Stimulated activated CD4-positive, alpha-beta T cell treated with anti-CD3 and anti-CD28 coated beads, Interleukin-12 subunit alpha, Interleukin-12 subunit beta, amount 100 ng/mL, for 48 hours (primary cell): ENCODE data around the gene UBASH3B.
"Not testable (repeated sequence)": the region's sequence is repeated elsewhere in the genome, so short reads cannot be mapped to it uniquely, and the experiment has no call there.

Experiments
- DNase-seq, 3 donors: peaks; one replicate each; pipeline ENCODE4 v3.0.0-alpha.2; 2020; ENCODE audit warnings: low read depth in 2 of 3, low spot score in 1 of 3

The UBASH3B gene

DNA sequence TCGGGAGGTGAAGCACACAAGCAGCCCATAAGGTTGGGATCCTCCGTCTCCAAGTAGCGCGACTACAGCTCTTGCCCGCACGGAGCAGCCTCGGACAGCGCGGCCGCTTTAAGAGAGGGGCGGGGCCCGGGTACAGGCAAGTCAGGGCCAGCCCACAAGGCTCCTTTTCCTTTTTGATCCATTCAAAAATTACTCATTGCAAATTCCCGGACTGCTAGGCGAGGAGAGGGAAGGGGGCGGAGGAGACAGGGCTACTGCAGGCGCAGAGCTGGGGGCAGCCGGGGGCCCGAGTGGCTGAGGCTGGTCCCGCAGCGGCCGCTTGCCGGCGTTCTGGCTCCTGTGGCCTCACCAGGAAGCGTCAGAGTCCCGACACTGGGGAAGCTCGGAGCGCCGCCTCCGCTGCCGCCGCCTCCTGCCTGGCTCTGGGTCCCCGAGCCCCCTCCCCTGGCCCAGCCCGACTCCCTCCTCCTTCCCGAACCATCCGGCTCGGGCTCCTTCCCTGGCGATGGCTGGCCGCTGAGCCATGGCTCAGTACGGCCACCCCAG lies at the start of gene UBASH3B:
Gene UBASH3B (plus strand): TSS at position 196 of the 546 bp plus-strand sequence. CDS start 328 bp downstream, at position 524.
- DNase-seq, result peak; percentile 39 to 63 (median 46)

GRCh38 chr11:122607162-122607561 lies 48.4 kb upstream of the UBASH3B start:
- not testable (repeated sequence) for DNase-seq

DNA sequence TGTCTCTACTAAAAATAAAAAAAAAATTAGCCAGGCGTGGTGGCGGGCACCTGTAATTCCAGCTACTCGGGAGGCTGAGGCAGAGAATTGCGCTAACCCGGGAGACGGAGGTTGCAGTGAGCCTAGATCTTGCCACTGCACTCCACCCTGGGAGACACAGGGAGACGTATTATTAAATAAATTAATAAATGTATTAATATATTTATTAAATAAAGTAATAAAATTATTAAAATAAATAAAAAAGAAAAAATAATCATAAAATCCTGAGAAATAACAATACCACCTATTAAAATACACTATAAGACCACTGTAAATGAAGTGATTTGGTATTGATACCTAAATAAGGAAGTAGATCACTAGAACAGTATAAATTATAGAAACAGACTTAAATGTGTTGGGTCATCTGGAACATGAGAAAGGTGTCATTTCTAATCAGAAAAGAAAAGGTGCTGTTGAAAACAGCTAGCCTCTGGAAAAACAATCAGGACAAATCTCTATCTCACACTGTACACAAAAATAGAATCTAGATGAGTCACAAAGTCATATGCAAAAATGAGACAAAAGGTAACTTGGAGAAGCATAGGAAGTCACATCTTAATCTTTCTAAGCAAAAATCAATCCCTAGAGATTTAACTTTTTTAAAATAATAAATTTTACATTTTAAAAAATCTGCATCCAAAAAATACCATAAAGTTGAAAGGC lies 43.2 kb upstream of the UBASH3B start:
- DNase-seq, result no peak

DNA sequence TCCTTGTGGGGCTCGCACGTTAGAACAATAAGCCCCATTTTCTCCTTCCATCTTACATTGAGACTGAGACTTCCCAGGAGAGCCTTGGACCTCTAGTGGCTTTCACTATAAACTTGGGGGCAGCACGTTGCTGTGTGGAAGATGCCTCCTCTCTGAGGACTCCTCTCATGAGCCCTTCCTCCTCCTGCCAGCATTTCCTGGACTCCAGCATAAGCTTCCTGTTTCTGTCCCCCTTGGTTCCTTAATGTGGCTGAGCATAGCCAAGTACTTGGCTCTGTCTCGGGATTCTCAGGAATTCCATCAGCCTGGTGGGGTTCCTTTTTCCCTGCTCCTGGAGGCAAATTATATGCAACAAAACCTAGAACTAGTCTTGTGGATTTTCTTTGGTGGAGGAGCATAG lies 38.8 kb upstream of the UBASH3B start:
- DNase-seq, result no peak

- no peak for DNase-seq
These were observed 38.2 kb upstream of the UBASH3B start for GRCh38 chr11:122617297-122617696.

DNA sequence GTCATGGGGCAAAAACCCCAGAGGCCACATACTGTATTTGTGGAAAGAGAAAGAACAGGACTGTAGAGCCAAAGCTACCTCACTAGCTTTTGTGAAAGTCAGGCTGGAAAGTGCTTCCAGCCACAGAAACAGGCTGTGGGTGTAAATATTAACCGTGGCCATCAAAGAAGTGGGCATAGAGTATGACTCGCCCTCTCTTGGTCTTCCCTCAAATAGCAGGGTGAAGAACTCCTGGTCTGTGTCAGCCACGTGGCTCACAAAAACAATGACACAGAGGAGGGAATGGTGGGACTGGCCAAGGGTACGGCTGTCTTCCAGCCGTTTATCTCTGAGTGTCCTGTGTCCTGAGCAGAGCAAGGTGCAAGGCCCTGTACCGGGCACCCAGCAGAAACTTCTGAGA lies 37.6 kb upstream of the UBASH3B start:
- DNase-seq, result no peak

- DNase-seq, result no peak
These were observed 36.6 kb upstream of the UBASH3B start for GRCh38 chr11:122618927-122619326.

- no peak for DNase-seq
These were observed 35.8 kb upstream of the UBASH3B start for GRCh38 chr11:122619757-122620156.

DNA sequence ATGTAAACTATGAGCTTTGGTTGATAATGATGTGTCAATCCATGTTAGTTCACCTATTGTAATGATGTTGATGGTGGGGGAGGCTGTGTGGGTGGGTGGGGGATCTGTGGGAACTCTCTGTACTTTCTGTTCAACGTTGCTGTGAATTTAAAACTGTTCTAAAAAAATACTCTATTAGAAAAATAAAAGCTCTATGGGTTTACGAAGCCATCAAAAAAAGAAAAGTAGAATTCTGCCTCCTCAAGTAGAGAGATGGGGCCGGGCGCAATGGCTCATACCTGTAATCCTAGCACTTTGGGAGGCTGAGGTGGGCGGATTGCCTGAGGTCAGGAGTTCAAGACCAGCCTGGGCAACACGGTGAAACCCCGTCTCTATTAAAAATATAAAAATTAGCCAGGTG lies 30.0 kb upstream of the UBASH3B start:
- not testable (repeated sequence) for DNase-seq

- DNase-seq, result no peak
These were observed 29.4 kb upstream of the UBASH3B start for GRCh38 chr11:122625976-122626665.

DNA sequence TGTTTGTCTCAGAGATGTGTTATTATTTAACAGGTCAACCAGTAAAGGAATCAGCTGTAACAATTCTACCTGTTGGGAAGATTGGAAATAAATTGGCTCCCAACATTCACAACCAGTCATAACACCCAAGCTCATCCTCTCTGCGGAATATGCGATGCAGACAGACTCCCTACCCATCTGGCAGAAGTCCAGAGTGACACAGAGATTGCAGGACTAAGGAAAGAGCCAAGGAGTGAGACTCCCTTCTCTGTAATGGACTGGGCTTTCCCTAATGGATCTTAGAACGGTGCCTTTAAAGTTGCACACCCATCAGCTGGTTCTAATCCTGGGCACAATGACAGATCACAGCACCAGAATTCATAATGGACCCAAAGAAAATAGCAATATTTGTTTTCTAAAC lies 27.8 kb upstream of the UBASH3B start:
- DNase-seq, result no peak

GRCh38 chr11:122628810-122629555 lies 26.5 kb upstream of the UBASH3B start:
- peak; percentile 46 to 72 (median 49) for DNase-seq

DNA sequence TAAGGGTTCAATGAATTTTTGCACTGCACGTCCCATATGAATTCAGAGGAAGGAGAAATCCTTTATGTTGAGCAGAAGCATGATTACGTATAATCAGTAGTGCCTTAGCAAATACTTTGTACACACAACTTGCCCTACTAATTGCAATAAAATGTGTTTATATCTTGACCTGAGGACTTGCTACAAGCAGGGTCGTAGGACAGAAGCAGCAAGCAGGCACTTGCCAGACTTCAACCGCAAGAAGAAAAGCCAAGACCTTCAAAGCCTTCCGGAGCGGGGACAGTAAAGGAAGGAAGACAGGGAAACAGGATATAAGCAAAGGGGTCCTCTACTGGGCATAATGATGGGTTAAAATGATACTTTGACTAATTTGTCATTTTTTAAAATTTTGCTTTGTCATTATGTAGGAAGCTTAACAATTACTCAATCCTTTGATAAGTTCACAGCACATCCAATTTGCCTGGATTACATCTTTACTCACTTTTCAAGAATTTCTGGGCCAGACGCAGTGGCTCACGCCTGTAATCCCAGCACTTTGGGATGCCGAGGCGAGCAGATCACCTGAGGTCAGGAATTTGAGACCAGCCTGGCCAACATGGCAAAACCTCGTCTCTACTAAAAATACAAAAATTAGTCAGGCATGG lies 23.2 kb upstream of the UBASH3B start:
- DNase-seq, result no peak

GRCh38 chr11:122633219-122633829 lies 22.2 kb upstream of the UBASH3B start:
- no peak for DNase-seq

DNA sequence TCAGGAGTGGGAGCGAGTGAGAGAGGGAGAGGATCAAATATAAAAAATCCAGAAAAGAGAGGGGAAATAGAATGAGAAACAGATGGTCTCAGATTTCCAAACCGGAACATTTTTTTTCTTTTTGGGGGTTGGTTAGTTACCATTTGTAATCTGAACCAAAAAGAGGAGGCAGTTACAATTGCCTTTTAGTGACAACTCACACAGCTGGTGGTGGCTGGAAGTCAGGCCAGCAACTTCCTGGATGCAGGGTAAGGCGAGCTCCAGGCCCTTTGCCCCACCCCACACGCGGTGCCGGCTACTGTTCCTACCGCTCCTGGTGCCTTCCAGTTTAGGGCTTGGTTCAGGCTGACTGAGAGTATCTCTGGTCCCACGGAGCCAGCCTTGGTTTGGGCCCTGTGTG lies 21.0 kb upstream of the UBASH3B start:
- no peak for DNase-seq

- no peak for DNase-seq
These were observed 18.0 kb upstream of the UBASH3B start for GRCh38 chr11:122637541-122637940.

DNA sequence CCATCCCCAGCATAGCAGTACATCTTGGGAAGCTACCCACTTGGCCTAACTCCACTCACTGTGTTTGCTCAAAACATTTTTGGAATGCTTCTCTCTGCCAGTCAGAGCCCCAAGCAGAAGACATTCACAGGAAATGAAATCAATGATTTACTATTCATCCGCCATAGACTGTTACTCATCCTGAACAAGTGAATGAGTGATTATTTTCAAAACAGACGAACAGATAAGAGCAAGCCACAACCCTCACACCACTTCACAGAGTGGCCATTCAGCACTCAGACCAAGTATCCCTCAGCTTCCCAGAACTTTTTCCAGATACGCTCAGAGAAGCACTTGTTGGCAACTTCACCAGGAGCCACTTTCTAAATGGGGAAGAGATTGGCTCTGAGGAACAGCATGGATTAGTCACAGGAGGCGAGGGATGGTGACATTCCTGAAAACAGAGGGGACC lies 13.0 kb upstream of the UBASH3B start:
- no peak for DNase-seq

DNA sequence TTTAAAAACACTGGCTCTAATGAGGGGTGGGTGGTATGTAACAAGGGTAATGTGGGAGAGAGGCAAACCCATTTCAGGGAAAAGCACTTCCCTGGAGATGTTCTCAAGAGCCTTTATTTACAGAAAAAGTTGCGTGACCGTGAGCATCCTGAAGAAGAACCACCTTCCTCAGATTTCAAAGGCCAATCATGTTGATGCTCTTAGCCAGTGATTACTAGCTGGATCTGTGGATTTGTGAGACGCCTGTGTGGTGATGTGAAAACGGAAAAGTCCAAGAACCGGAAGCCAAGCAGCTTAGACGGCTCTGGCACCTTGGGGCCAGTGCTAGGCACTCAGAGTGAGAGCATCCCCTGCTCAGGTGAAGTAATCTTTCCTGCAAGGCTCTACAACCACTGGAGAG lies 12.6 kb upstream of the UBASH3B start:
- DNase-seq, result no peak

GRCh38 chr11:122645847-122646246 lies 9.7 kb upstream of the UBASH3B start:
- DNase-seq, result no peak

GRCh38 chr11:122646549-122647340 lies 8.8 kb upstream of the UBASH3B start:
- no peak for DNase-seq
